Stimulated activated naive CD4-positive, alpha-beta T cell (primary cell): ENCODE data around the gene PLA2G4A.

Experiments
- DNase-seq, 6 experiments: peaks; one replicate each; lab custom pipeline; 2025; lab: John Stamatoyannopoulos, UW

The PLA2G4A gene

DNA sequence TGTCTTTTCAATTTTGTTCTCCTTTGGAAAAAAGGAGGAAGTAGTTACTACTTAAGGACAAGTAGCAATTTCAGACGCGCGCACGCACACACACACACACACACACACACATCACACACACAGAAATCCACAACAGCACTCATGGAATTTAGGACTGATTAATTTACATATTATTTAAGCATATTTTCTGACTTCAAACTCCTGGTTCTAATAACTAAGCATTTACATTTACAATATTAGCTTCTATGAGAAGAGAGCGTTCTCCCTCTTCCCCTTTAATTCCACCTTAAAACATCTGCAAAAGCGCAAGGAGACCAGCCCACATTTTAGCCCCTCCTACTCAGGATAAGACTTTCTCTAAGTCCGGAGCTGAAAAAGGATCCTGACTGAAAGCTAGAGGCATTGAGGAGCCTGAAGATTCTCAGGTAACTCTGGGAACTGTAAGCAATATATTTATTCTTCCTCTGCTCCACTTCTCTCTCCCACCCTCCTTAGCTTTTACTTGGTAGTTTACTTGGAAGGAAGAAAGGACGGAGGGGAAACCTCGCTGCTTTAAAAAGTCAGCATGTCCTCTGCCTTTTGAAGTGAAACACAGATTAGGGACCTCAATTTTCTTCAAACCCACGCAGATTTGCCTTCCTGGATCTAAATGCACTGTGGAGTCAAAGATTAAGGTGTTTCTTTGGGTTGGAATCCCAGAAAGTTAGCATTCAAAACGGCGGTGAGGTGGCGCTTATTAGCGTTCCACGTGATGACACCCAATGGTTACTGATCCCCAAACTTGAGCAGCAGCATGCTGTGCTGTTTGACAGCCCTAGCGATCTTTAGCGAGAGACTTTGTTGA lies at the start of gene PLA2G4A:
Gene PLA2G4A, plus strand, starts transcription at position 339 of the 844 bp plus-strand sequence. CDS start 25,406 bp downstream, outside the sequence.
- DNase-seq = peak in 2 of 6 experiments; percentile 4 to 17

DNA sequence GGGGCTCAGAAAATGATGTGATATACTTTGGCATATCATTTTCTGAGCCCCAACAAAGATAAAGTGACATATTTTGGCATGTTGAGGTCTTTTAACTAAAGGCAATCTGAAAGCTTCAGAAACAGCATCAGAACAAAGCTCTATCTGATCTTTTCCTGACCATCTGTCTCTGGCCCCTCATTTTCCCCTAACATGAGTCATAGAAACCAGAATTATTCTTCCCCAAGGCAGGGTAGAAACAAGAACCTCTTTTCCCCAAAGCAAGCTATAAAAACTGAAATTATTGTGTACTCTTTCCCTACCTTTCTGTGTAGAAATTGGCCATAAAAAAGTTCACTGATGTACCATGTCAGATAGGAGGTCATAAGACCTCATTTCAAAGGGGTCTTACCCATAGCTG lies 48.7 kb upstream of the PLA2G4A start:
- DNase-seq = no peak

DNA sequence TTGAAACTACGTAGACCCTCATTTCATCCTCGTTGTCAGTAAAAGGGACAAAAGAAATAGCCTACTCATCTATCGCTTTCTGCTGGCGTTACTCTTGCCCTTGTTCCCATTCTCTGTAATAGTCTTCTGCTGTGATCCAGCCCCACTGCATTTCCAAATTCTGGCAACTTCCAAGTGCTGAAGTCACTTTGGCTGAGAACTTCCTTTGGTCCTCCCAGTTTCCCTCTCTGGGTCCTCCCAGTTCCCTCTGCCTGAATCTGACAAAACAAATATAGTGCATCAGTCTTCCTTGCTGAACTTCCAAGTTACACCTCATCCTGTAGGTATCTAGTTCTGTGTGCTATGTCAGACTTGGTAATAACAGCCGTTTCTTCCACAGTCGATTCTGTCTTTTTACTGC lies 47.0 kb upstream of the PLA2G4A start:
- no peak for DNase-seq

DNA sequence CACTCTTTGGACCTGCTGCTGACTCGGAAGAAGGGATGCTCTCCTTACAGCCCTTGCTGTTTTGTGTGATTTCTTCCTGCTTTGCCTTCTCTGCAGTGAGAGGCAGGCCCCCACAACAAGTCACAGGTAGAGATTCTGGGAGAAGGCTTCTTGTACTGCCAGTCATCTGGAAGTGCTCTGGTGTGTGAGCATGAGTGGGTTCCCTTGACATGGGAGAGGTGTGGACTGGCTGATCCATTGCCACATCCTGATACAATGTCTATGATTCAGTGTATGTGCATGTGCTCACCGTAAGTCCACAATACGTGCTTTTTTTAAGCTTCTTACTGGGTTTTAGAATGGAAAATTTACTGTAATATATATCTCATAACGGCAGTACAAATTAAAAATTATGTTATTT lies 46.0 kb upstream of the PLA2G4A start:
- DNase-seq = no peak

DNA sequence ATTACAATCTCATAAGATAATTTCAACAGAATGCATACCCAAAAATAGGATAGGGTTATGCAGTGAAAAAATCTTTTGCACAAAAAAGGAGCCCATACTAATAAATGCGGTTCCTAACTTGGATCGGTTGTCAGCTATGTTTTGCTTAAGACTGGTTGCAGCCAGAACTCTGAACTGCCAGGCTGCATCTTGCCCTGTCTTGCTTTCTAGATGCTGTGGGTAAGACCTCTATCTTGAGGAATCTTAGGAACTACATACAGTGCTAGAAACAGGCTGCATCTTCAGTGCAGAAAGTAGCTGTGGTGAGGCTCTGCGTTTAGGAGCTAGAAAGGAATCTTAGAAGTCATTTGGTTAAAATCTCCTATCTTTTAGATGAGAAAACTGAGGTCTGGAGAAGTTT lies 45.6 kb upstream of the PLA2G4A start:
- no peak for DNase-seq

DNA sequence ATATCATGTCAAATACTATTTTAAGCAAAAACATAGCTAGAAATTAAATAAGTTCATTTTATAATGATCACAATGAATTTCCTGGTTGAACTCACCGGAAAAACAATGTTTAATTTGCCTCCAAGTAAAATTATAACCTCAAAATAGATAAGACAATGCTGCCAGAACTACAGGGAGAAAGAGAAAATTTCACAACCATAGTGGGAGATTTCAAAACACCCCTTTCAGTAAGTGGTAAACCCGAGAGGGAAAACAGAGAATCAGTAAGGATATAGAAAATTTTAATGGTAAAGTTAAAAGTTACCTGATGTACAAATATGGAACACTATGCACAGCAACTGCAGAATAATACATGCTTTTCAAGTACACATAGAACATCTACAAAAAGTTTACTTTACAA lies 43.2 kb upstream of the PLA2G4A start:
- DNase-seq = no peak

DNA sequence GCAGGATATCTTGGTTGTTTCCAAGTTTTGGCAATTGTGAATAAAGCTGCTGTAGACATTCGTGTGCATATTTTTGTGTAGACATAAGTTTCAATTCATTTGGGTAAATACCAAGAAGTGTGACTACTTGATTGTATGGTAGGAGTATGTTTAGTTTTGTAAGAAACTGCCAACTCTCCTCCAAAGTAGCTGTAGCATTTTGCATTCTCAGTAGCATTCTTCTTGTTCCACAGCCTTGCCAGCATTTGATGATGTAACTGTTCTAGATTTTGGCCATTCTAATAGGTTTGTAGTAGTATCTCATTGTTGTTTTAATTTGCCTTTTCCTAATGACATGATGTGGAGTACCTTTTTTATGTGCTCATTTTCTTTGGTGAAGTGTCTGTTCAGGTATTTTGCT lies 38.6 kb upstream of the PLA2G4A start:
- no peak for DNase-seq

DNA sequence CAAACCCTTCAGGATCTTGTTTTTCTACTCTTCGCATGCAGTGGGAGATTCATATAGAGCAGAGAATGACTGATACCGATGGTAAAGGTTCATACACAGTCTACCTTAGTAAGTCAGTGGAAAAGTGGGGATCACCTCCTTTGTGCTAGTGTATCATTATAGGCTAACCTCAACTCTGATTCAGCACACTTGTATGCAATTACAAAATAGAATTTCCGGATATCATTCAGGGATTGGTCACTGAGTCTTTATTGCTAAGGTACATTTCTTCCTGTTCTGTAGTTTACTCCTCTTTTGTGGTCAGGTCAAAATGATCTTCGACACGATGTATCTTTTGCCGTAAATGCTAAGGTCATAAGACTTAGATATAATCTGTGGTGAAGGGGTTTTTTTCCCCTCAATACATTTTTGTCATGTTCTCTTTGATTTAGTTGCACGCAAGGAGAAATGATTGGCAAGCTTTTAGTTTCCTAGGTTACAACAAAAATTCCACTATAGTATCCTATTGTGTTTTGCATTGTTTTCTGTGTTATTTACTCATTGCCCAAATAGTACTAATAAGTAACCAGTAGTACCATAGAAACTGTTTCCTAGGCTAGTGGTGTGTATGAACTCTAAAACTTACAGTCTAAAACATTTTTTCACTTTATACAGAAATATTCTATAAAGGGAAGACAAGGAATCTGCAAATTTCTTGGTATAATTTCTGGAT lies 35.7 kb upstream of the PLA2G4A start:
- no peak for DNase-seq

DNA sequence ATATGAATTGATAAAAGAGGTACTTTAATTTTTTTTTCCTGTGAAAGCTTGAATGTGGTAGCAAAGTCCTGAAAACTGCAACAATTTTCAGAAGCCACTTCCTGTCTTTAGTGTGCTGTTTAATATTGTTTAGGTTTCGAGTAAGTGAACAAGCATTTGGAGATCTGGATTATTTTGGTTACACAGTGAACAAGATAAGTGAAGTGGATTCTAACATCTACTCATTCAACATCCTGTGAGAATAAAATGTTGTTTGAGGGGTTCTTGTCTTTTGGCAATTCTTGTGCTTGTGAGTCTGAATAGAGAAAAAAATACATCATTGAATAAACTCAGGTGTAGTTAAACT lies 35.2 kb upstream of the PLA2G4A start:
- DNase-seq = no peak

DNA sequence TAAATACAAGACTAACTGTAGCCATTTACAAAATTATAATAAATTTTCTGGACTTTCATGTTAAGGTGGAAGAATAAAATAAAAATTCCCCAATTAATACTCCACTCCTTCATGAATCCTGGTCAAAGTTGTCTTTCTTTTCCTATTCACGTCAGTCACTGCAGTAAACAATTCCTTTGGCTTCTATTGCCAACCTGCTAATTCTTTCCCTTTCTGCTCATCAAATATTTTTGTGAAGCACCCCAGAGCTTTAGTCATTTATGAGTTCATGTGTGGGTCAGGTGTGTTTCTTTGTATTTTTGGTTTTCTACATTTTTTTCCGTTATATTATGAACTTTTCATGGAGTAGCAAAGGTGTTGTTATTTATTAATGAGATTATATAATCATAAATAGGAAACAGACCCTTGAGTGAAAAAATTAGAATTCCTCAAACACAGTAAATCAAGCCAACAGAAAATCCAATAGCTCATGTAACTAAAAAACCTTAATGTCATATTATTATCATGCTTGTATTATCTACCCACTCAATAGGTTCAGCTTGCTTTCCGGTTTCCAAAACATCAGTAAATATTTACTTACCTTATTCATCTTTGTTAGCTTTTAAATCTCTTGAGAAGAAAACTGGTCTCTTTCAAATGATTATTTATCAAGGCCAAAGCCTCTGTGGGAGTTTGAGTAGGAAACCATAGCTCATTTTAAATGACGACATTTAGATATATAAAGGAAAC lies 29.6 kb upstream of the PLA2G4A start:
- DNase-seq = no peak

DNA sequence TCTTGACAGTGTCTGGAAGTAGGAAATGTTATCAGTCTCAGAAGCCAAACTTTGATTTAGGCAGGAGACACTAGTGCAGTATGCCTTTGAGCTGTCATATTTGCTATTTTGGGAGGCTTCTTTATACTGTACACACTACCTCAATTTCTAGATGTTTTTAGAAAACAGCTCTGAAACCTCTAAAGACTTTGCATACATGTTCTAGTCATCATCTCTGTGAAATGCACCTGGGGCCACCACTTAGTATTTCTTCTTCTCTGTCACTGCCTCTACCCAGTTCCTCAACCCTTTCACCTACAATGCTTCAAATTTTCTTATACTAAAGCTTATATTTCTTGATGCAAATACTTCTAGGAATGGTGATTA lies 29.1 kb upstream of the PLA2G4A start:
- no peak for DNase-seq

DNA sequence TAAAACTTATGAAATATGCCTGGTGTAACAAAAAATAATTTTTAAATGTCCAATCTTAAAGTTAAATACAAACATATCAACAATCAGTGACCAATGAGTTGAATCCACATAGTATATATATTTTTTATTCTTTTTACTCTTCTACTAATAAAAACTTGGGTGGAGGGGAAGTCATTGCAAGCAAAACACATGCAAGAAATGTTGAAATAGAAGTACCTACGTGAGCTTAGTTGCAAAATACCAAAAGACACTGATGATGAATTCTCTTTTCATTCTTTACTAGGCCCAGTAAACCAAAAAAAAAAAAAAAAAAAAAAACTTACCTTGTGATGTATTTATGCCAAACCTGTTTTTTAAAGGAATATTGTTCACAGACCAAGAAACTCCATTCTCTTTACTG lies 26.4 kb upstream of the PLA2G4A start:
- no peak for DNase-seq

DNA sequence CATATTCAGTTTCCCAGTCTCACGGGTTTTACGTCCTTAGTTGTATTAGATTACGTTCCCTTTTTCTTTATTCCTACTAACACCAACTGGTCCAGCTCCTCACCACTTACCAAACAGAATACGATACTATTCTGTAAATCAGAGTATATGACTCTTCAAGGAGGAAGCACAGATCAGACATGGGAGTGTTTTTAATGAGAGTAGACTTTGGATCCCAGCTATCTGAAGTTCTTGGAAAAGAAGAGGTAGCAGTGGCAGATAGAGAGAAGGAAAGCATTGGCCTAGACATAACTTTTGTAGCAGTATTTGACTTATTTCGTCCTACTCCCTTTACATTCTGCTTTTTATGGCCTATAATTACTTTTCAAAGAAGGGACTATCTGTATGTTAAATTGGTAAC lies 24.1 kb upstream of the PLA2G4A start:
- DNase-seq = no peak

DNA sequence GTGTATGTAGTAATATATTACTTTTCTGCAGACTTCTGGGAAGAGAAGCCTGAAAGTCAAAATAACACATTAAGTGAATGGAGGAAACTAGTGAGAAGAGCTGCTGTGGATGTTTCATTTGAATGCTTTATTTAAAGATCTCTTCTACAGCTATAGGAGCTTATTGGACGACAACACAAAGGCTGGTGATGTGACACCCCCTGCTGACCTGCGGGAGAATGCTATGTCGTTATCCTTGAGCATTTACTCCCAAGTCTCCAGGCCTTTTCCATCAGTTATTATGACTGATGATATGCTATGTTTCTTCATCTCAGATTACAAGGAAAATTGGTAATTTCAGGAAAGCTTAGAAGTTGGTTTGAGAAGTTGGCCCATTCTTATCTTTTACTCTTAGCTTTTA lies 22.3 kb upstream of the PLA2G4A start:
- no peak for DNase-seq

DNA sequence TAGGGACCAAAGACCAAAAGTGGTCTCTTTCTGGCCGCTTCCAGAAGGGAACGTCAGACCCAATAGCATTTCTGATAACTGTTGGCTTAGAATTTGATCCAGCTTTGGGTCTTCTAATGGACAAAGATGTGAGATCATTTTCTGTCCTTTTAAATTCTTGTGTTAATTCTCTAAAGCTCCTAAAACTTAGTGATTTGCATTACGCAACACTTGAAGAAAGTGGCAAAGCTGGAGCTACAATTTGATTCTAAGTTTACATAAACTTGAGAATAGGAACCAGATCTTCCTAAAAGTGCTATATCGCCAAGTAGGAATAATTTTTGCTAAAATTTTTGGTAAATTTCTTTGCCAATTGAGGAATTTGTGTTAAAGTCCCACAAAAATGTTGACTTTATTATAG lies 21.6 kb upstream of the PLA2G4A start:
- no peak for DNase-seq

DNA sequence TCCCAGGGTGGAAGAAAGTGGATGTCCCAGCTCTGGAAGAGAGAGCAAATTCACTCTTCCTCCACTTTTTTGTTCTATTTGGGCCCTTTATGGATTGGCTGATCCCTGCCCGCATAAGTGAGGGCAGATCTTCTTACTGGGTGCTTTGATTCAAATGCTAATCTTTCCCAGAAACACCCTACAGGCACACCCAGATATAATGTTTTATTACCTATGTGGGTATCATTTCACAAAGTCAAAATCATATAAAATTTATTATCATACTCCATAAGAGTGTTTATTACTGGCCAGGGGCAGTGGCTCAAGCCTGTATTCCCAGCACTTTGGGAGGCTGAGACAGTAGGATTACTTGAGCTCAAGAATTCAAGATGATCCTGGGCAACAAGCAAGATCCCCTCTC lies 16.9 kb upstream of the PLA2G4A start:
- no peak for DNase-seq

DNA sequence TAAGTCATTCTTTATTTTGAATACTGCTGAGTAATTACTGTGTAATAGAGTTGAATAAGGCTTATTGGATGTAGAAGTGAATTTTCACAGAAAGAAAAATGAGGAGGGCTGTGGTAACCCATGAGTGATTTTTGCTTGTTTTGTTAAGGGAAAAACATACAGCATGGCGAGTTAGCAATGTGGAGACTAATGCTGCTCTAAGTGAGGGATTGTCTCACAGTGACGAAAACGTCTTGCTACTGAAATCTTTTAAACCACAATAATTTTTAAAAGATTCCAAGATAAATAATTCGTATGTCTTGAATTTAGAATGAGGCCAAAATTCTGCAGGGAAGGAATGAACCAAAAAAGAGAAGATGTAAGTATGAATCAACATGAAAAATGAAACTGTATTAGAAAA lies 16.2 kb upstream of the PLA2G4A start:
- no peak for DNase-seq

DNA sequence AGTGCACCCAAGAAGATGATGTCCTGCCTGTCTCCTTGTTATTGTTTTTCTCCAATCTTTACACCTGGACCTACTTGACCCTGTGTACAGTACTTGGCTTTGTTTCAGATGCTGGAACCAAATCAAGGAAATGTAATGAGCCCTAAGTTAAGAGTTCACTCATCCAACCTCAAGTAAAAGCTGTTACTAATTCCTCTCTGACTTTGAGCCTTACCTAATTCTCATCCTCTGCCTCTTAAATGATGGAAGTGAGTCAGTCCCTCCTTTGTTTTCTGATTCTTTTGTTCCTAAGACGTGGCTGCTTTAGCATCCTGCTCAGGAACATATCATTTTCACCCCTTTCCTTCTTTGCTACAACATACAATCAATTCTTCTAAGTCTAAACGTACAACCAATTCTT lies 15.3 kb upstream of the PLA2G4A start:
- DNase-seq = no peak

DNA sequence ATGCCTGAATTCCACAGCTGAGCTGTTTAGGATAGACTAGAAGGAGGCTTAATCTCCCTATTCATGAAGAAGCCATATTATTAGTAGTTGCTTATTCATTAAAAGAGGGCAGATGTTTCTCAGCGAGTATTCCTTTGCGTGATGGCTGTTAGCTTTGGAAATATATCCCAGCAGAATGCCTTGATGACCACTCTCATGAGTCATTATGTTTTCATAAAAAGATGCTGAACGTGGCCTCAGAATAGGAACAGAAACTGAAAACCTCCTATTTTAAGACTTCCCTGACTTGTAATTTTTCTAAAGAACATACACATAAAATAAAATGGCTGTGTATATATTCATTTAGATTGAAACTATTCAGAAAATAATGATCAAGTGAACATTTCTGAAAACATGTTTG lies 9.6 kb upstream of the PLA2G4A start:
- no peak for DNase-seq

DNA sequence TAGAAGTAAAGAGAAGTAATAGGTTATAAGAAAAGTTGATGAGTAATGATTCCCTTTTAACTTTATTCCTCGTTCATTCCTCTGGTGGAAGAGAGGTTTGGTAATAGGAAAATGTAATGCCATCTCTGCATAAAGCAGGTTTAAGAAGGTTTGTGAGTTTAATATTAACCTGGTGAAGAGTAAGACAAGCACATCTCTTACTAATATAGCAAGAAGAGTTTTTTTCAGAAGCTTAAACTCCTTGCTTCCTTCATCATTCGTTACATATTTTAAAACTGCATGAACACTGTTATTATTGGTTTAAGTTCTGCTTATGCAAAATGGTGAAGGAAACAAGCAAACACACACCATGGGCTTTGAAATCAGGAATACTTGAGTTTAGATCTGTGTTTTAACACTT lies 9.2 kb upstream of the PLA2G4A start:
- DNase-seq = no peak

DNA sequence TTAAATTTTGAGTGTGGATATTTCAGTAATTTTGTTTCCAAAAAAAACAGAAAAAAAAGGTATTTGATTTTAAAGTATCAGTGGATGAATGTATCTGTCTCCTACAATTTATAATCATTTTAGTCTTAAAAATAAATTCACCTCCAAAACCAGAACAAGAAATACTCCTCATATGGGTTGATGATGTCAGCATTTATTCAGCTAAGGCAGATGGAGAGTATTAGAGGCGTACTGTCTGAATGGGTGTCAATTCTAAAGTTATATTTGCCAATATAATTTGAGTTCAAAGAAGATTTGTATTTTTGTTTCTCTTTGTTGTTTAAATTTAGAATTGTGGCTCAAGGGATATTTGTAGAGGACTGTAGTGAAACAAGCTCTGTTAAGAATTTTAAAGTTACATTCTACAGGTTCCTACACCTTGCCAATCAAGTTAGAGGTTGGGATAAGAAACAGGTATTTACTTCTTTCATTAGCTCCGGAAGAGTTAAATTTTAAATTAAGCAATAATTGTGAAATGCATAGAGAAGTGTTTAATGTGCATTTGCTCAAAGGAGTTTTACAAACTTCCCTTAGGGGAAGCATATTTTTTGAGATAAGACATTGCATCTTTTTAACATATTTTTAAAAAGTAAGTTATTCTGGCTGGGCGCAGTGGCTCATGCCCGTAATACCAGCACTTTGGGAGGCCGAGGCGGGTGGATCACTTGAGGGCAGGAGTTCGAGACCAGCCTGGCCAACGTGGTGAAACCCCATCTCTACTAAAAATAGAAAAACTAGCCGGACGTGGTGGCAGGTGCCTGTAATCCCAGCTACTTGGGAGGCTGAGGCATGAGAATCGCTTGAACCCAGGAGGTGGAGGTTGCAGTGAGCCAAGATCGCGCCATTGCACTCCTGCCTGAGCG lies 1.2 kb downstream of the PLA2G4A start:
- DNase-seq = no peak

DNA sequence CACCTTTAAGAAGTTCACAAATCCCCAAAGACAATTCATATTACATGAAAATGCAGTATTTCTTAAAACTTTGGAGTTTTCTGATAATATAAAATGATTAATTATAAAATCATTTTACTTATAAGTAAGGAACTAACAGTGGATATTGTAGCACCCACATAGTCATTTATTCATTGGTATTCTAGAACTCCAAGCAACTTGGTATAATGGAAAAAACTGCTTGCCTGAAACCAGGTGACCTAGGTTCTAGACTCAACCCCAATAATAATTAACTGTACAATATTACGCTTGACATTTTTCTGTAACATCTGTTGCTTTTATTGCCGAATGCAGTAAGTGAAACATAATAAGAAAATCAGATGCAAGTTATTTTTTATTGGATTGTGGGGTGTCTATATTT lies 2.4 kb downstream of the PLA2G4A start:
- no peak for DNase-seq
